AG08395 (cell line): Measurements from ENCODE around the gene DTNB.
"Not testable (repeated sequence)": the region's sequence is repeated elsewhere in the genome, so short reads cannot be mapped to it uniquely, and the experiment has no call there.

Source experiments
- DNase-seq: peaks from one replicate; pipeline ENCODE4 v3.0.0; 2012; ENCODE audit warnings: mixed read lengths, low spot score

The DTNB gene

GRCh38 chr2:25682082-25682481, 8.7 kb upstream of the DTNB start:
- no peak for DNase-seq

- no peak for DNase-seq
Measured at GRCh38 chr2:25677877-25678276, 4.5 kb upstream of the DTNB start.

- peak; percentile 28 for DNase-seq
Measured at GRCh38 chr2:25674077-25674362, 643 bp upstream of the DTNB start.

GRCh38 chr2:25672494-25673299, 680 bp downstream of the DTNB start:
- peak; percentile 26 for DNase-seq

- no peak for DNase-seq
Measured at GRCh38 chr2:25671622-25672021, 1.8 kb downstream of the DTNB start.

- DNase-seq = no peak
Measured at GRCh38 chr2:25669520-25669919, 3.9 kb downstream of the DTNB start.

- DNase-seq = no peak
Measured at GRCh38 chr2:25666218-25666617, 7.2 kb downstream of the DTNB start.

GRCh38 chr2:25665429-25665828, 7.9 kb downstream of the DTNB start:
- not testable (repeated sequence) for DNase-seq

GRCh38 chr2:25664965-25665307, 8.4 kb downstream of the DTNB start:
- DNase-seq = no peak

- peak; percentile 65 for DNase-seq
Measured at GRCh38 chr2:25664183-25664964, 9.0 kb downstream of the DTNB start.

- DNase-seq = no peak
Measured at GRCh38 chr2:25655316-25655715, 18.1 kb downstream of the DTNB start.

- DNase-seq = no peak
Measured at GRCh38 chr2:25654801-25655200, 18.6 kb downstream of the DTNB start.

- DNase-seq = no peak
Measured at GRCh38 chr2:25651782-25652455, 21.5 kb downstream of the DTNB start.

GRCh38 chr2:25651066-25651465, 22.3 kb downstream of the DTNB start:
- no peak for DNase-seq

- DNase-seq = no peak
Measured at GRCh38 chr2:25650256-25650655, 23.1 kb downstream of the DTNB start.

GRCh38 chr2:25649786-25650185, 23.6 kb downstream of the DTNB start:
- no peak for DNase-seq

- no peak for DNase-seq
Measured at GRCh38 chr2:25642298-25642697, 31.1 kb downstream of the DTNB start.

GRCh38 chr2:25639696-25640095, 33.7 kb downstream of the DTNB start:
- DNase-seq = no peak

GRCh38 chr2:25639131-25639530, 34.2 kb downstream of the DTNB start:
- DNase-seq = no peak

GRCh38 chr2:25635797-25636196, 37.6 kb downstream of the DTNB start:
- no peak for DNase-seq

GRCh38 chr2:25633801-25634200, 39.6 kb downstream of the DTNB start:
- DNase-seq = not testable (repeated sequence)

GRCh38 chr2:25632396-25632795, 41.0 kb downstream of the DTNB start:
- DNase-seq = no peak

GRCh38 chr2:25624635-25625034, 48.7 kb downstream of the DTNB start:
- no peak for DNase-seq
